HG03196 (cell line): ENCODE results near the gene CALCOCO2.
"Not testable (repeated sequence)": the region's sequence is repeated elsewhere in the genome, so short reads cannot be mapped to it uniquely, and the experiment has no call there.

ENCODE experiments used
- ATAC-seq: cut with Tn5 transposase; IDR thresholded peaks from one replicate; pipeline ENCODE4 v1.9.1; 2021; ENCODE audit not compliant: unreplicated experiment

CALCOCO2 gene

DNA sequence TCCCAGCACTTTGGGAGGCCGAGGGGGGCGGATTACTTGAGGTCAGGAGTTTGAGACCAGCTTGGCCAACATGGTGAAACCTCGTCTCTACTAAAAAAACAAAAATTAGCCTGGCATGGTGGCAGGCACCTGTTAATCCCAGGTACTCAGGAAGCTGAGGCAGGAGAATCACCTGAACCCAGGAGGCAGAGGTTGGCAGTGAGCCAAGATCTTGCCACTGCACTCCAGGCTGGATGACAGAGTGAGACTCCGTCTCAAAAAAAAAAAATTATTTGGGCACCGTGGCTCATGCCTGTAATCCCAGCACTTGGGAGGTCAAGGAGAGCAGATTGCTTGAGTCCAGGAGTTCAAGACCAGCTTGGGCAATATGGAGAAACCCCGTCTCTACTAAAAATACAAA is 9.9 kb upstream of the CALCOCO2 start:
- ATAC-seq = not testable (repeated sequence)

DNA sequence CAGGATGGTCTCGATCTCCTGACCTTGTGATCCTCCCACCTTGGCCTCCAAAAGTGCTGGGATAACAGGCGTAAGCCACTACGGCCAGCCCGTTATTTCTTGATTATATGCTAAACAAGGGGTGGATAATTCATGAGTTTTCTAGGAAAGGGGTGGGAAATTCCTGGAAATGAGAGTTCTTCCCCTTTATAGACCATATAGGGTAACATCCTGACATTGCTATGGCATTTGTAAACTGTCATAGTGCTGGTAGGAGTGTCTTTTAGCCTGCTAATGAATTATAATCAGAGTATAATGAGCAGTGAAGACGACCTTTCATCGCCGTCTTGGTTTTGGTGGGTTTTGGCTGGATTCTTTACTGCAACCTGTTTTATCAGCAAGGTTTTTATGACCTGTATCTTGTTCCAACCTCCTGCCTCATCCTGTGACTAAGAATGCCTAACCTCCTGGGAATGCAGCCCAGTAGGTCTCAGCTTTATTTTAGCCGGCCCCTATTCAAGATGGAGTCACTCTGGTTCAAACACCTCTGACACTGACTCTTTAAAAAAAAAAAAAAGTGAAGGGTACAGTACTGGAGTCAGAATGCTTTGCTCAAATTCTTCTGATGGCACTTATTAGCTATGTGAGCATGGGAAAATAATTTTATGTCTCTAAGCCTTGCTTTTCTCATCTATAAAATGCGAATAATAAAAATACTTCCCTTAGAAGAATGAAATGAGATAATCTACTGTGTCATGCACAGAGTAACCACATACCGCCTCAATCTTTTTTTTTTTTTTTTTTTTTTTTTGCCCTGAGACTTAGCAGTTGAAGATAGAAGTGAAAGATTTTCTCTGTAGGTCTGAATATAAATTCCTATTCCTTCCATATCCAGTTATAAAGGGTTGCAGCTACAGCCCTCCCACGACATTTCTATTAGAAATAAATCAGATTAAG is 5.1 kb upstream of the CALCOCO2 start:
- ATAC-seq = no peak

DNA sequence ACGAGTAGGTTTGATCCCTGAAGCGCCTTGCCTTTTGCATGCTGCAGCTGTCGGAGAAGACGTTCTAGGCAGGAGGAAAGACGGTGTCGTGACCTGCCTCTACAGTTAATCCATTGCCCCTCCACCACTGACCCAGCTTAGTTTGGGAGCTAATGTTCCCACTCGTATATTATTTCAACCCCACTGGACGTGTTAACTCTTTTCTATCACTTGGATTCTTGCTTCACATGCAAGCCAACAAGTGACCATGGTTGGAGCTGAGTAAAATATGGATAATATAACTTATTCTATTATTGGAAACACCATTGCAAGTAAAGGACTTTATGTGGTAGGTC is 681 bp downstream of the CALCOCO2 start:
- ATAC-seq = no peak

DNA sequence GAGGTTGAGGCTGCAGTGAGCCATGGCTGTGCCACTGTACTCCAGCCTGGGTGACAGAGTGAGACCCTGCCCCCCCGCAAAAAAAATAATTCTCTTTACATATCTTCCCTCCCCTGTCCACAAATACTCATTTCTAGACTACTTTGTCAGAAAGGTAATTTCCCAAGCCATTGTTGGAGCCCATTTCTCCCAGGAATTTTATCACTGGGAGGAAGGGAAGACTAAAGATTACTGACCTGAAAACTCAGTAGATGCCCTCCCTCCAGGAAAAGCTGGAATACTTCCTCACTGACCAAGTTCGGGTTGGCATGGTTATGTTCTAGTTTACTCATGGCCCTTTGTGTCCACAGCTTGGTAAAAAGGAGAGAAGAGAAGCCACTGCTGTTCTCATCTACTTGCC is 4.1 kb downstream of the CALCOCO2 start:
- ATAC-seq = no peak

DNA sequence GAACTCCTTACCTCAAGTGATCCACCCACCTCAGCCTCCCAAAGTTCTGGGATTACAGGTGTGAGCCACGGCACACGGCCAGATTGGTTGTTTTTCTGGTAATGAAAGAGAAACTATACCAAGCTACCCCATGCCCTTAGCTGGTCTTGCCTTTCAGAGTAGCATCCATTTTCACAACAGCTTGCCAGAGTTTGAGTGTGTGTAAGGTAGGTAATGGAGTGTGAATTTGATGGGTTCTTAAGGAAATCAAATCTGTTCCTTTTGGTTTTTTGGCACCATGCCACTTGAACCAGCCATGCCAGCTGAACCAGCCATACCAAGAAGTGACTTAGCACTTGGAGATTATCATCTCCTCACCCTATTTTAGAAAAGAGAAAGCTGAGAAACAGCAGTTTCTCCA is 5.1 kb downstream of the CALCOCO2 start:
- no peak for ATAC-seq

DNA sequence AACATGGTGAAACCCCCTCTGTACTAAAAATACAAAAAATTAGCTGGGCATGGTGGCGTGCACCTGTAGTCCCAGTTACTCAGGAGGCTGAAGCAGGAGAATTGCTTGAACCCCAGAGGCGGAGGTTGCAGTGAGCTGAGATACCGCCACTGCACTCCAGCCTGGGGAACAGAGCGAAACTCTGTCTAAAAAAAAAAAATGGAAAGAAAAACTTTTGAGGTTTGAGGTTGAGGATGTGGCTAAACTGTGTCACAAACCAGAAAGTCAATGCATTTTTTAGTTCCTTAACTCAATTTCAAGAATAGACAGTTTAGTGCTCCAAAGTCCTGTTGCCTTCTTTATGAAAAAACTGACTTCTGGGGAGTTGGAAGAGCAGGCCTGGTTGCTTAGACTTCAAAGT is 6.6 kb downstream of the CALCOCO2 start:
- ATAC-seq = not testable (repeated sequence)

DNA sequence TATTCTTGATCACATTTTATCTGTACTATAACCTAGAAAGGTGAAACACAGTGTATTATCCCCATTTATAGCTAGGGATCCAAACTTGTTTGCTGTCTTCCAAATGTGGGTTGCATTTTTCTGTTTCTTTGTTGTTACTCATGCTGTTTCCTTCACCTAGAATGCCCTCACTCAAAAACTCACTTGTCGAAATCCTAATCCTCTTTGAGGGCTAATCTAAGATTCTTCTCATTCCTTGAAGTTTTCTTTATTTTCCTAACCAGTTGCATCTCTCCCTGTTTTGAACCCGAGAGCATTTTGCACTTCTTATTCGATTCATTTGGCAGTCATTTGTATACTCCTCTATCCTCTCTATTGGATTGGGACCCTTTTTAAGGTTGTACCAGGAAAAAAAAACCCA is 9.6 kb downstream of the CALCOCO2 start:
- ATAC-seq = no peak

DNA sequence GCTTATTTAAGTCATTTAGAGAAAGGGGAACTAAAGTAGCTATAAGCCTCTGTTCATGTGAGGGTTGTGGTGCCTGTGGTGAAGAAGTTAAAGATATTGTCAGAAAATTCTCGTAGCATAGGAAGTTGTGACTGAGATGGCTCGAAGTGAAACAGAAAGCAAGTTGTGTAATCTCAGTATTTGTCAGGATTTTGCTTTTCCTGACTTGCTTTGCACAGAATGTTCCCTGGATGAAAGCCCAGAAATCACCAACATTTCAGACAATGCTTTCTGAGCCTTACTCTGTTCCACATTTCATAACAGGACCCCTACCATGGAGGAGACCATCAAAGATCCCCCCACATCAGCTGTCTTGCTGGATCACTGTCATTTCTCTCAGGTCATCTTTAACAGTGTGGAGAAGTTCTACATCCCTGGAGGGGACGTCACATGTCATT is 10.6 kb downstream of the CALCOCO2 start:
- ATAC-seq = peak; percentile 66

DNA sequence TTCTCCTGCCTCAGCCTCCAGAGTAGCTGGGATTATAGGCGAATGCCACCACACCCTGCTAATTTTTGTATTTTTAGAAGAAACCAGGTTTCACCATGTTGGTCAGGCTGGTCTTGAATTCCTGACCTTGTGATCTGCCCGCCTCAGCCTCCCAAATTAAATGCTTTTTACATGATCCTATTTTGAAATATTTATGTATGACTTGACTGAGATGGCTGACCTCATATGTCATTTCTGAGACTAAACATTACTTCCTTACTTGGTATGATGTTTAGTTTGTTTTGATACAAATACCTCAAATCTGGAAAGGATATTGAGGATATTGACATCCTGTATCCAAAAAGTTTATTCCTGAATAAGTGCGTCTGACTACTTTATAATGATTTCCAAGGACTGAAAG is 11.9 kb downstream of the CALCOCO2 start:
- ATAC-seq = no peak

DNA sequence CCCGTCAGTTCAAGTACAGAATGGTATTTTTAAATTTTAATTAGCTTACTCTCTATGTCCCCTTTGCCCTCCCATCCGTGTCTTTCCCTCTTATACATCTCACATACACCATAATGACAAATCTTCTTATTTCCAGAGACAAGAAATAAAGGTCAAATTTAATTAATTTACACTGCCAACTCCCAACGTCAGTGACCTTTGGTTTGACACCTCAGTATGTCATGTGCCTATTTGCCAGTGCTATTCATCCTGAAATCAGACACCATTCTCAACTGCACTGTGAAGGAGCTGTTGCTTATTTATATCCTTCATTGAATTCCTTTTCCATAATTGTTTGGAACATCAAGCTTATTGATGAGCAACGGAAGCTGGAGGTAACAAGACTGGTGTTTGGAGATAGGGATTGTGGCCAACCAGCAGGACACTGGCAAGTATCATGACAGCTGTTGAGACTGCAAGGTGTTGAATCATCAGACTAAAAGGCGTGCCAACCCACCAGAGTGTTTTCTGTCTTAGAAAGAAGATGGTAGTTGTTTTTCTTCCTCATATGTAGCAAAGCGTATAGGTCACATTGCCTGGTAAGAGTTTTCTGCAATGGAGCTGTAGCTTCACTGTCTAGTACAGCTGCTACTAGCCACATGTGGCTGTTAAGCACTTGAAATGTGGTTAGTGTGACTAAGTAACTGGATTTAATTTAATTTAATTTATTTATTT is 12.5 kb downstream of the CALCOCO2 start:
- no peak for ATAC-seq

DNA sequence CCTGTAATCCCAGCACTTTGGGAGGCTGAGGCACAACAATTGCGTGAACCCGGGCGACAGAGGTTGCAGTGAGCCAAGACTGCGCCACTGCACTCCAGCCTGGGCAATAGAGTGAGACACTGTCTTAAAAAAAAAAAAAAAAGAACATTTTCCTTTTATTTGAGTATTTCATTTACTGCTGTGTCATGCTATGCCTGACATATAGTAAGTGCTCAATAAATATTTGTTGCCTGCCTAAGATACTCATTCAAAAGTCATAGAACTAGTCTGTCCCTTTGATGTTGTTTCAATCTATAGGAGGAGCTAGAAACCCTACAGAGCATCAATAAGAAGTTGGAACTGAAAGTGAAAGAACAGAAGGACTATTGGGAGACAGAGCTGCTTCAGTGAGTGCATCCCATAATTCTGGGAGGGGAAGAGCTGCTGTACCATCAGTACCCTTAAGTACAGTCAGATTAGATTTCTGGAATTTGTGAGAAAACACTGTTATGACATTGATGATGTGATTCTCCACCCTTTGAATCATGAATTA is 20.0 kb downstream of the CALCOCO2 start:
- ATAC-seq = no peak

DNA sequence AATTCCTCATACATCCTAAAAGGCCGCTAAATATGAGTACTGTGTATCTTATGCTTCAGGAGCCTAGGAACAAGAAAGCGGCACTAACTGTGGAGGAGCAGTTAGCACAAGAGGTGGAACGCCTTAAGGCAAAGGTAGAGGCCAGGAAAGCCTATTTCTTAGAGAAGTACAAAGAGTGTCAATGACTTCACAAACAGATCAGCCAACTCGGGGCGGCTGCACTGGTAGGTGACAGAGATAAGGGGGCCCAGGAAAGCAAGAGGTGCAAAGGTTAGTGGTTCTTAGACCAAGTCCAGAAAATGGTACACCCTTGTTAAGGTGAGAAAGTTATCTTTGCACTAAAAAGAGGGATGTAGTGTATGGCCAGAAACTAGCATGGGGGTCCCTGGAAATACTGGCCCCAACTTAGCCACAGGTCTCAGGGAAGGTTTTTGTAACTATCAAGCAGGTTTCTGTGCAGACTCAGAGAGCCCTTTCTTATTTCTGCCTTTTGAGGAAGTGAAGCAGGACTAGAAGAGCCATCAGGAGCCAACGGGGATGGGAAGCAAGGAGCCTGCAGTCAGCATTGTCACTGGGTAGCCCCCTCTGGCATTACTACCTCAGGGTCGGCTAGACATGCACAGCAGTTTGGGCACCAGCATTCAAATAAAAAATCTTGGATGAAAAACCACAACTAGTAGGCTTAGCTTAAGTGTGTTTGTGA is 24.1 kb downstream of the CALCOCO2 start:
- ATAC-seq = no peak

DNA sequence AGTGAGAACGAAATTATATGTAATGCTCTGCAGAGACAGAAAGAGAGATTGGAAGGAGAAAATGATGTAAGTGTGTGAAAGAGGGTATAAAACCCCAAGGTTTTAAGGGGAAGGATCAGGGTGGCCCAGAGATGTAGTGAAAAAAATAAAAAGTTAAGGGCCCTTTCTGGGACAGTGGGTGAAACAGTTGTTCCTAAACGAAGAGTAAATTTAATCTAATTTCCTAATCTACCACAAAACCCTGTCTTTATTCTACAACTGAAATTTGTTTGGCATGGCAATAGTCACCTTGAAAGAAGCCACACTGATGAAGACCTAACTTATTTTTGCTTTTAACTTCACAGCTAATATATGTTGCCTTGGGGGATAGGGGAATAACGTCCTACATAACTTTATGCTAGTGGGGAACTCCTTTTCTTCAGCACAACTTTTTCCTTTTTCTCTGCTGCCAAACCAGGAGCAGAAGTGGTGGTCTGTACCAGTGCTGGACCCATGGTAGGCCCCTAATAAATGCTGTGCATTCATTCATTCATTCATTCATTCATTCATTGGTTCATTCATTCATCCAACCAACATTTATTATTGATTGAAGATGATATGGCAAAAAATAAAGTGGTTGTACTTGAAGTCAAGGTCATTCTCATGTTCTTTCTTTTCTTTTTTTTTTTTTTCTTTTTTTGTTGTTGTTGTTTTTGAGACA is 25.4 kb downstream of the CALCOCO2 start:
- no peak for ATAC-seq

DNA sequence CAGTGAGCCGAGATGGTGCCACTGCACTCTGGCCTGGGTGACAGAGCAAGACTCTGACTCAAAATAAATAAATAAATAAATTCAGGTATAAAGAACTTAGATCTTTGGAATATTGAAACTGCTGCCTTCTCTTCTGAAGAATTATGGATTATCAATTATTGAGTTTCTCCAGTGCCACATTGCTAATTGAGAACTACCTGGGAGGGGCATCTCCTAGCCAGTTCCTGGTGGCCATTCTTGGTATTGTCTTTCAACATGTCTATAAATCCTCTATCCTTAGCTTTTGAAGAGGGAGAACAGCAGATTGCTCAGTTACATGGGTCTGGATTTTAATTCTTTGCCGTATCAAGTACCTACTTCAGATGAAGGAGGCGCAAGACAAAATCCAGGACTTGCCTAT is 29.2 kb downstream of the CALCOCO2 start:
- no peak for ATAC-seq

DNA sequence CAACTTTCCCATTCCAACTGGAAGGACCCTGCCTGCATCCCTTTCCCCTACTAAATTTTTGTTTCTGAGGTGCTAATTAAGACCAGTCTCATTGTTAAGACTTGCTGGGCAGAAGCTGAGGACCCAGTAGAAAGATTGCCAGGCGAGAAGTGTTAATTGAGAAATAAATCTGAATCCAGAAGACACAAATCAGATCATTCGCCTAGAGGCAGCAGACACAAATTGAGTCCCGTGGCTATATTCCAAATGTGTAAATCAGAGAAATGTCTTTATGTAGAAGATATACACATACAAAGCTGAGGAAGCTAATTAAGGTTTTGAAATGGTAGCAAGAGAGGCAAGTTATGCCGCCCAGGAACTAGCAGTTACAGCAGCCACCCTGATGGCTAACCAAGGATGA is 29.6 kb downstream of the CALCOCO2 start:
- no peak for ATAC-seq

DNA sequence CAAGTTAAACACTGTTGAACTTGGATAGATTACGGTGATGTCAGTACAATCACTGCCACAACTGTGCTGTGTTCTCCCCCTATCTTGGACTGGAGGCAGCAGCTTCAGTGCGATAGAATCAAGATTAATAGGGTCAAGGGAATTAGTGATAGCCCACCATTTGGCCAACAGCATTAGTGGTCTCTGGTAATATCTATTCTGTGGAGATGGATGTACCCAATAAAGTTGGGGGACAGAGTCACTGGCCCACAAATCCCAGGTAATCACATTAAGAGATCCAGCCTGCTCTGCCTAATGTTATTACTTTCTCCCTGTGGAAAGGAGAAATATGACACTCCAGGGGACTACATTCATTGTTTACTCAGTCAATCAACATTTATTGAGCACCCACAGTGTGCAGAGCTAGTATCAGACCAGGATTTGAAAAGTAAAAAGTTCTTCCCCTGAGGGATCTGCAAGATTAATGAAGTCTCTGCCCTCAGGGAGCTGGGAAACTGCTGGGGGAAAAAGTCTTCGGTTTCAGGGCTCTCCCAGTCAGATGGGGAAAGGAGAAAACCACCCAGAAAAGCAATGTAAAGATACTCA is 38.2 kb downstream of the CALCOCO2 start:
- no peak for ATAC-seq

DNA sequence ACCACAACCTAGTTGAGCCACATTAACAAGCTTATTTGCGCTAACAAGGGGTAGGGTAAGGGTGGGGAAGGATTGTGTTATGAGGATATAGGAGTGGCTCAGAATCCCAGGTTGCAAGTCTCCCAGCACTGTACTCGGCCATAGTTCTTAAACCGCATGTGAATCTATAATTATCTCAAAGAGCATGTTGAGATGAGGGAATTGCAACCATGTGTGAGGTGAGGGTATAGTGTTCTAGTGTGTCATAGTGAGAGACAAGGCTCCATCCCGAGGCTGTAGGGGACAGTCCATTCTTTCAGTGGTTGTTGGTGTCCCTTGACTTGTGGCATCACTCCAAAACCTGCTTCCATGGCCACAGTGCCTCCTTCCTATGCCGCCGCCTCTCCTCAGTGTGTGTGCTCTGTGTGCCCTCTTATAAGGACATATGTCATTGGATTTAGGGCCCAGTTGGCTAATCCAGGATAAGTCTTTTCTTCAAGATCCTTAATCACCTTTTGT is 39.0 kb downstream of the CALCOCO2 start:
- no peak for ATAC-seq

DNA sequence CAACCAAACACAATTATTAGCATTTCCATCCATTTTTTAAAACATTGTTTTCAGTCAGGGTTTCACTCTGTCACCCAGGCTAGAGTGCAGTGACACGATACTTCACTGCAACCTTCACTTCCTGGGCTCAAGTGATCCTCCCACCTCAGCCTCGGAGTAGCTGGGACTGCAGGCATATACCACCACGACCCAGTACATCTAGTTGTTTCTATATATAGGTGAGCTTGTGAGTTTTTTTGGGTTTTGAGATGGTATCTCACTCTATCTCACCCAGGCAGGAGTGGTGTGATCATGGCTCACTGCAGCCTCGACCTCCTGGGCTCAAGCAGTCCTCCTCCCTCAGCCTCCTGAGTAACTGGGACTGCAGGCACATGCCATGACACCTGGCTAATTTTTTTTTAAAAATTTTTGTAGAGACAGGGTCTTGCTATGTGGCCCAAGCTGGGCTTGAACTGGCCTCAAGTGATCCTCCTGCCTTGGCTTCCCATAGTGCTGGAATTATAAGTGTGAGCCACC is 40.3 kb downstream of the CALCOCO2 start:
- no peak for ATAC-seq

DNA sequence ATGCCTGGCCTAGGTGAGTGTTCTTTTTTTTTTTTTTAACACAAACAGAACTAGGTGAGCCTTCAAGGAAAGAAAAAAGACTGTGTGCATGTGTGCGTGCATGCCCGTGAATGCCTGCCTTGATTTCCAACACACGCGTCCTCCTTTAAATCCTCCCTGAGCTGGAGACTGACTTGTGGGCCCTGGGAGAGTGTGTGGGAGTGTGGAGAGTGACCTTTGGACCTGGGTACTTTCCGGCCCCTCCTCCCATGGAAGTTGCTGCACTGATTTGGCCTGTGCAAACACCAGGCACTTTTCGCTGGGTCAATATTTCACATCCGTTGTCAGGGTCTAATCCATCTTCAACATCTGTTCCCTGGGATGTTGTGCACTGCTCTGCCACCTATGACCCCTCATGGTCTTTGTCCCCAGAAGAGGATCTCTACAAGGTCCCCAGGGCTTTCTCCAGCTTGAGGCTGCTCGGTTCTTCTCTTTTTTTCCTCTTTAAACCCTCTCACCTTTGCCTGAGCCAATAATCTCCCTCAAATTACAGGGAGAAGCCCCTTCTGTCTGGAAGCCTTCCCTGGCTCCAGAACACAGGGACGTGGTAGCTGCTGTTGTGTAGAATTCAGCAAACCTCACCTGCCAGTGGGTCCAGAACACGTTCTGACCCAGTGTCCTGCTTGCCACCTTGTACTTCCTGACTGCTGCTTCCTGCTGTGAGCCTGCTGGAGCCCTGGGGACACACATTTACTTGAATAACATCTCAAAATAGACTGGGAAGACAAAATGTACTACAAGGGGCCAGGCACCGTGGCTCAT is 40.9 kb downstream of the CALCOCO2 start:
- no peak for ATAC-seq
